GM21786 (cell line): ENCODE measurements around the gene PRR19.

Experiments
- ATAC-seq: cut with Tn5 transposase; IDR thresholded peaks from one replicate; pipeline ENCODE4 v1.9.1; 2021; ENCODE audit not compliant: unreplicated experiment

The PRR19 gene

DNA sequence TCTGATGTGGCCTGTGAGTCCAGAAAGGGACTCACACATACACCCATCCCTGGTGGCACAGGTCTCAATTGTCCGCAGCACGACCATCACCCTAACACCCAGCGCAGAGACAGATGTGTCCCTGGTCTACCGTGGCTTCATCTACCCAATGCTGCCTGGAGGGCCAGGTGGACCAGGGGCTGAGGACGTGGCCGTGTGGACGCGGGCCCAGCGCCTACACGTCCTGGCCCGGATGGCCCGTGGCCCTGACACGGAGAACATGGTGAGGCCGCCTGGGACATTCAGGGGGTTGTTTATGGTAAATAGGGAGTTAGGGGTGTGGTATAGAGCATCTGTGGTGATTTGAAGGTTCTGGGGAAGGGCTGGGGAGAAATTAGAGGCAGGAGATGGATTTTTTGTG lies 46.3 kb downstream of the PRR19 start:
- no peak for ATAC-seq

GRCh38 chr19:42349378-42350107 lies 47.6 kb downstream of the PRR19 start:
- no peak for ATAC-seq

DNA sequence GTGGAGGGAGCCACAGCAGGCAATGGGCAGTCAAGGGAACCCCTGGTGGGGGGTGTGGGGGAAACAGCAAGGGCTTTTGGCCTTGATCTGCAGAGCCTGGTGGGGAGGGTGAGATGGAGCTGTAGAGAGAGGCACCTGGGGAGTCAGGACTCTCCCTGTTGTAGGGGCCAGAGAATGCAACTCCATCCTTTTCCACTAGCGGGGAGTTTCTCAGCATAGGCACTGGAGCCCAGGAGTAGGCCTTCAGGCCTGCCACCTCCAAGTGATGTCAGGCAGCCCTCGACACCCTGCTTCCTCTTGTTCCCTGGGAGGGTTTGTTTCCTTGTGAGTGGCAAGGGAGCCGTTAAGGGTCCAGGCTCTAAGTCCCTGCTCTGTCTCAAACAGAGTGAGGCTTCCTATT lies 48.5 kb downstream of the PRR19 start:
- no peak for ATAC-seq

DNA sequence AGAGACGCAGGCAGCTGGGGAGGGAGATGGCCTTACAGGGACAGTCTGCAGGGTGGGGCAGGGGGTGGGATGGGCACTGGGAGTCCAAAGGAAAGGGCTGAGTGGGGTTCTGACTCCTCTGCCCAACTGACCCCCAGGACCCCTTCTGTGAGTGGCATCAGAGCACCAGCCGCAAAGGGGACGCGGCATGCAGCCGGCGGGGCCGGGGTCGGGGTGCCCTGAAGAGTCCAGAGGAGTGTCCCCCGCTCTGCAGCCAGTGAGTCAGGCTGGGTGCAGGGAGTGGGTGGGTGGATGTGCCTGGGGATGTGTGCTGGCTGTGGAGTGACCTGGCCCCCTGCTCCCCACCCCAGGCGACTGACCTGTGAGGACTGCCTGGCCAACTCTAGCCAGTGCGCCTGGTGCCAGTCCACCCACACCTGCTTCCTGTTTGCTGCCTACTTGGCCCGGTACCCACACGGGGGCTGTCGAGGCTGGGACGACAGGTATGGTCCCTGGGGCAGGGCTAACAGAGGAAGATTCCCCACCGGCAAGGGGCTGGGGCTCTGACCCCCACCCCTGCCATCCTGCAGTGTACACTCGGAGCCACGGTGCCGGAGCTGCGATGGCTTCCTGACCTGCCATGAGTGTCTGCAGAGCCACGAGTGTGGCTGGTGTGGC lies 49.3 kb downstream of the PRR19 start:
- no peak for ATAC-seq

DNA sequence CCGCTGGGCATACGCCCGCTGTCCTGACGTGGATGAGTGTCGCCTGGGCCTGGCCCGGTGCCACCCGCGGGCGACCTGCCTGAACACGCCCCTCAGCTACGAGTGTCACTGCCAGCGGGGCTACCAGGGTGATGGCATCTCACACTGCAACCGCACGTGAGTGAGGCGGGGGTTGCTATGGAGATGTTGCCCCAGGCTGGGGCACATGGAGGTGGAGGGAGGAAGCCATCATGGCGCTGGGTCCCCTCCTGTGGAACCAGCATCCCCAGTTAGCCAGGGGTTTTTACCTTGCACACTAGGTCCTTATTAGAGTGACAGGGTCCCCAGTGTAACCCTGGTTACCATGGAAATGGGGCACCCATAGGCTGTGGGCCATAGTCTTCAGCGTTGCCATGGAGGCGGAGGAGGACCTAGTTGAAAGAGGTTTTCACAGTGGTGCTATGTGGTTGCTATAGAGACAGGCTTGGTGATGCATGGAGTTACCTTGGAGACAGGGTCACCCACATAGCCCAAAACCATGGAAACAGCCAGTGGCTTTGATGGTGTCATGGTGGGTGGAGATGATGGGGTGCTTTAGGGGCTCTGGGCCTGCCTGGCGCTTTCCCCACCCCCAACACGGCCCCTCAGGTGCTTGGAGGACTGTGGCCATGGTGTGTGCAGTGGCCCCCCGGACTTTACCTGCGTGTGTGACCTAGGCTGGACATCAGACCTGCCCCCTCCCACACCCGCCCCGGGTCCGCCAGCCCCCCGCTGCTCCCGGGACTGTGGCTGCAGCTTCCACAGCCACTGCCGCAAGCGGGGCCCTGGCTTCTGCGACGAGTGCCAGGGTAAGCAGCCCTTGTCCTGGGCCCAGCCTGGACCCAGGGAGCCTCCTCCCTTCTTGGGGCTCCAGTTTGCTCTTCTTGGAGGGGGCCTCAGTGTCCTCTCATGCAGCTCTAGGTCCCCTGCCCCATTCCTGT lies 50.6 kb downstream of the PRR19 start:
- no peak for ATAC-seq

GRCh38 chr19:42353341-42354015 lies 51.5 kb downstream of the PRR19 start:
- no peak for ATAC-seq

DNA sequence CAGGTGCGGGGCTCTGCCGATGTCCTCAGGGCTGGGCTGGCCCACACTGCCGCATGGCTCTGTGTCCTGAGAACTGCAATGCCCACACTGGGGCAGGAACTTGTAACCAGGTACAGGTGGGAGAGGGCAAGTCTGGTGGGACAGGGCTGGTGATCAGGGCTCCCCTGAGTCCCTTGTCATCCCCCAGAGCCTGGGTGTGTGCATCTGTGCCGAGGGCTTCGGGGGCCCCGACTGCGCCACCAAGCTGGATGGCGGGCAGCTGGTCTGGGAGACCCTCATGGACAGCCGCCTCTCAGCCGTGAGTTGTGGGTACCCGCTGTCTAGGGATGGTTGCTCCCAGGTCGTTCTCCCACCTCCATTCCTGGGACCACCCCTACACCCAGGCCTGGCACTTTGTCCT lies 54.0 kb downstream of the PRR19 start:
- no peak for ATAC-seq

DNA sequence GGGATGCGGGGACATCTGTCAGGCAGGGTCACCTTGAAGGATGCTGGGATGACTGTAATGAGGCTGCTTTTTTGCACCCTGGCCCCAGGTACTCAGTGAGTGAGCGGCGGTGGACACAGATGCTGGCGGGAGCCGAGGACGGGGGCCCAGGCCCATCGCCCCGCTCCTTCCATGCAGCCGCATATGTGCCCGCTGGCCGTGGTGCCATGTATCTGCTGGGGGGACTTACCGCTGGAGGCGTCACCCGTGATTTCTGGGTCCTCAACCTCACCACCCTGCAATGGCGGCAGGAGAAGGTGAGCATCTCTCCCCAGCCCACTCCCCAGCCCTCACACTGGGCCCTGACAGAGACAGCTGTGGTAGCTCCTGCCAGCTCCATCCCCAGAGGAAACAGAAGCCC lies 54.8 kb downstream of the PRR19 start:
- no peak for ATAC-seq

- no peak for ATAC-seq
These were observed 55.4 kb downstream of the PRR19 start for GRCh38 chr19:42357290-42357689.
